ENCODE data around the gene TBC1D10B. TPM values are rescaled to one million over a fixed set of nuclear protein-coding genes. Genes with fewer than 3 reads are reported as not detected.

Gene TBC1D10B
- total and polyA plus RNA-seq, 2 of the 8 experiments (the other 6 are each of a cell fraction or from before 2014, with no cell fraction given) = 15.4 to 28.6 TPM

GRCh38 chr16:30365200-30365599 lies 5.1 kb downstream of the TBC1D10B start (continued):
- TF ChIP-seq MAFK (IDR thresholded peaks at IDR 0.05; ENCODE audit: low read depth, low read length) = no peak
- TF ChIP-seq BACH1 (IDR thresholded peaks at IDR 0.05; ENCODE audit: low read length) = no peak
